Colonic mucosa (tissue), 4 donors: ENCODE results near the gene GOT1. TPM values are rescaled to one million over a fixed set of nuclear protein-coding genes. Genes with fewer than 3 reads are reported as not detected.

ENCODE experiments used
- DNase-seq: peaks from one replicate; pipeline ENCODE4 v3.0.0-alpha.2; 2020
- H3K27ac ChIP-seq: fragments of 200-600 bp; one replicate; pipeline ENCODE4 v1.8.0; 2021
- H3K27me3 ChIP-seq: fragments of 200-600 bp; one replicate; pipeline ENCODE4 v1.8.0; 2021
- H3K36me3 ChIP-seq: fragments of 200-600 bp; one replicate; pipeline ENCODE4 v1.8.0; 2021
- H3K4me1 ChIP-seq: fragments of 200-600 bp; one replicate; pipeline ENCODE4 v1.8.0; 2021; ENCODE audit warnings: mild to moderate bottlenecking
- H3K4me3 ChIP-seq: fragments of 200-600 bp; one replicate; pipeline ENCODE4 v1.8.0; 2021
- H3K9ac ChIP-seq, 2 donors: one replicate each; pipeline ENCODE4 v1.7.0; 2013; ENCODE audit warnings: control low read depth in 2 of 2, low read depth in 2 of 2, low read length in 2 of 2
- H3K9me3 ChIP-seq: fragments of 200-600 bp; one replicate; pipeline ENCODE4 v1.8.0; 2021
- intact Hi-C: fragments of 100-400 bp; cut with DNase I; formaldehyde crosslinking; loops from one replicate; pipeline ENCODE4 v1.14.1; 2022
- total RNA-seq, 2 donors: library from RNA; stranded (reverse); fragmentation: NEBNext Ultra II Directional in 1 of 2; extraction: Animal tissue kit (Norgen Biotek cat#: 25700) in 1 of 2; gene quantifications; one replicate each; pipeline ENCODE4 v1.2.1, GENCODE V29; 2021
- TF ChIP-seq, protein P1 (sequence below): fragments of 200-600 bp; IDR thresholded peaks from one replicate; pipeline ENCODE4 v1.8.0; 2022; ENCODE audit warnings: antibody characterized with exemption, mild to moderate bottlenecking
- donor health status: healthy.
- donor health status: DM: no; HTN: no; CAD: no.
- donor health status: DM: no; HTN: no; CAD: no.

Gene GOT1
- total RNA-seq = 100 to 1,000 TPM in 1 of 2 donors, 10 to 100 TPM in 1; 96.7 to 135 TPM

DNA sequence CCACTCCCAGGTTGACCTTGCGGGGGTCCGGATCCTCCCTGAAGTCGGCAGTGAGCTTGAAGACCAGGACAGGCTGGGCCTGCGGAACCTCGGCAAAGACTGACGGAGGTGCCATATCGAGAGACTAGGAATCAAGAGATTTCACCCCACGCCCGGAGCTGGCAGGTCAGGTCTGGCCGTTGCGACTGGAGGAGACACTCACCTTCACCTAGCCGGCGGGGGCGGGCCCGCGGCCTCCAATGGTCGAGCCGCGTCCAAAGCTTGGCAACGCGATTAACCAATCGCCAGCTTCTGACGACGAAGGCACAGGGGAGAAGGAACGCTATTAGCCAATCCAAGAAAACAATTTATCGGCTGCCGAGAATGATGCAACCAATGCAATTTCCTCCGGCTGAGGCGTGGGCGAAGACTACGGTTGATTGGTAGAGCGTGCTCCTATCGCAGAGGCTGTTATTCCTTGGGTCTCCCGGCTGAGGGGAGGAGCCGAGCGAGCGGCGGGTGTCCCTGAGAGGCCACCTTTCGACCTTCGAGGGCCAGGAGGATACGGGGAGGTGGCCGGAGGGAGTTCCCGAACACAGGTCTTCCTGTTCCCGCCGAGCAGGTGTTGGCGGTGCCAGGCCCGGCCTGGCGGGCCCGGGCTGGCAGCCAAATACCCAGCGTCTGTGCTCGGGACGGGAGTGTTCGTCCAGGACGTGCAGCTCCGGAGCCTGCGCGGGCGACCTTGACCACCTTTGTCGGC lies at the start of gene GOT1:
GOT1 (minus strand) TSS at position 174 of the 739 bp plus-strand sequence; CDS start at position 115, 59 bp downstream.
- peak within 1 kb of the TSS; percentile 87 for H3K4me3 ChIP-seq
- H3K27me3 ChIP-seq = no peaks in the 10 kb centered on the region
- DNase-seq = peak; percentile 98
- TF ChIP-seq, protein P1, sequence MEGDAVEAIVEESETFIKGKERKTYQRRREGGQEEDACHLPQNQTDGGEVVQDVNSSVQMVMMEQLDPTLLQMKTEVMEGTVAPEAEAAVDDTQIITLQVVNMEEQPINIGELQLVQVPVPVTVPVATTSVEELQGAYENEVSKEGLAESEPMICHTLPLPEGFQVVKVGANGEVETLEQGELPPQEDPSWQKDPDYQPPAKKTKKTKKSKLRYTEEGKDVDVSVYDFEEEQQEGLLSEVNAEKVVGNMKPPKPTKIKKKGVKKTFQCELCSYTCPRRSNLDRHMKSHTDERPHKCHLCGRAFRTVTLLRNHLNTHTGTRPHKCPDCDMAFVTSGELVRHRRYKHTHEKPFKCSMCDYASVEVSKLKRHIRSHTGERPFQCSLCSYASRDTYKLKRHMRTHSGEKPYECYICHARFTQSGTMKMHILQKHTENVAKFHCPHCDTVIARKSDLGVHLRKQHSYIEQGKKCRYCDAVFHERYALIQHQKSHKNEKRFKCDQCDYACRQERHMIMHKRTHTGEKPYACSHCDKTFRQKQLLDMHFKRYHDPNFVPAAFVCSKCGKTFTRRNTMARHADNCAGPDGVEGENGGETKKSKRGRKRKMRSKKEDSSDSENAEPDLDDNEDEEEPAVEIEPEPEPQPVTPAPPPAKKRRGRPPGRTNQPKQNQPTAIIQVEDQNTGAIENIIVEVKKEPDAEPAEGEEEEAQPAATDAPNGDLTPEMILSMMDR = no peak
- no peaks in the 10 kb centered on the region for H3K9me3 ChIP-seq
- H3K9ac ChIP-seq = peak within 1 kb of the TSS; percentile 85 to 95
- no peaks in the 10 kb centered on the region for H3K4me1 ChIP-seq
- no peaks in the 10 kb centered on the region for H3K36me3 ChIP-seq
- peak within 1 kb of the TSS; percentile 93 for H3K27ac ChIP-seq
- intact Hi-C loops = loop anchor here (5.0 kb wide), 1 partner anchor 182 kb away; no protein-coding TSS in a partner anchor

DNA sequence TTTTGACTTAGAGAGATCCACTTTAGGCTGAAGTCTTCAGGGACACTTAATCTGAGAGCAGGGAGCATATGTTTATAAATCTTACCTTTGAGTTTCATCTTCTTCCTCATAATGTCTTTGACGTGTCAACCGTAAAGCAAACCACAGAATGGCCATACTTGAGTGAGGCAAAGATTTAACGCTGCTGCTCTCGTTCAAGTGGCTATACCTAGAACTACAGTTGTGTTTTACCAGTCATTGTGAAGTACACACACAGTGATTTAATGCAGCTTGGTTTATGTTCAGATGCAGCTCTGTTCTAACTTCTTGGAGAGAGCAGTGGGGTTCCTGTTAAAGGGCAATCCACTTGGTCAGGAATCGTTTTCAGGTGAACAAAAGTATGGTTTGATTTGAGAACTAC lies 39.9 kb upstream of the GOT1 start:
- Histone ChIP-seq H3K36me3 (no peaks in the 10 kb centered on the region), H3K4me1 (no peaks in the 10 kb centered on the region), H3K9ac (no peak overlapping the region), H3K27me3 (no peaks in the 10 kb centered on the region), H3K9me3 (no peaks in the 10 kb centered on the region), H3K27ac (no peak overlapping the region), H3K4me3 (no peak overlapping the region)
- TF ChIP-seq, protein P1 = no peak
- no peak for DNase-seq
- intact Hi-C loops = no loop called here

DNA sequence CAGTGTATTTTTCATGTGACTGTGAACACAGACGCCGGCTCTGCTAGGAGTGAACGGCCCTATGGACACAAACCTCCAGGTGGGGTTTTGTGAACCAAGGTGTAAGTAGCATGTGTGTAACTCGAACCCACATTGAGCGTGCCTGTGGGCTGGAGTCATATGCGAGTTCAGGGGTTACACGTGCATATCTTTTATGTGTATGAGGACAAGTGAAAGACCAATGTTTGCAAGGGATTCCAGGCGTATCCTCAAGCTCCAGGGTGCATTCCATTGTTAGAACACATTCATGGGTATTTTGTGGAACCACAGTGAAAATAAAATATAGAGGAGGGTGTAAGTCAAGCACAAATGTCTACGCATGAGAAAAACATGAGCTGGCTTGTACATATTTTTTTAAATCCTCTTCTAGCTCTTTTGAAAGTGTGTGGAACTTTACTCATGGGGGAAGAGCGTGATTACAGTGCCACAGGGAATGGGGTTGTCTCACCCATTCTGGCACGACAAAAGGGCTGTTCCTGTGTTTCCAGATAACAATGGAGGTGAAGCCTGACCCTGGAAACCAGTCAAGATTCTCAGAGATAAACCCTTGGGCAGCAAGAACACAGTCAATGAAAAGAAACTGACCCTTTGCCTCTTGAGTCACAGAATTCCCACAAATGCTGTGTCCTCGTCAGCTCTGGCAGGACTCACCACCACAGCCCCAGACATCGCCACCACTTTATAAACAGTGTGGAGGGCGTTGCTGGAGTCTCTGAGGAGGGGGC lies 37.0 kb upstream of the GOT1 start:
- Histone ChIP-seq H3K36me3 (no peaks in the 10 kb centered on the region), H3K9ac (no peak overlapping the region), H3K4me1 (no peaks in the 10 kb centered on the region), H3K9me3 (no peaks in the 10 kb centered on the region), H3K4me3 (no peak overlapping the region), H3K27me3 (no peaks in the 10 kb centered on the region), H3K27ac (peak overlapping the region; percentile 43)
- TF ChIP-seq, protein P1 = no peak
- intact Hi-C loops = no loop called here
- DNase-seq = no peak

DNA sequence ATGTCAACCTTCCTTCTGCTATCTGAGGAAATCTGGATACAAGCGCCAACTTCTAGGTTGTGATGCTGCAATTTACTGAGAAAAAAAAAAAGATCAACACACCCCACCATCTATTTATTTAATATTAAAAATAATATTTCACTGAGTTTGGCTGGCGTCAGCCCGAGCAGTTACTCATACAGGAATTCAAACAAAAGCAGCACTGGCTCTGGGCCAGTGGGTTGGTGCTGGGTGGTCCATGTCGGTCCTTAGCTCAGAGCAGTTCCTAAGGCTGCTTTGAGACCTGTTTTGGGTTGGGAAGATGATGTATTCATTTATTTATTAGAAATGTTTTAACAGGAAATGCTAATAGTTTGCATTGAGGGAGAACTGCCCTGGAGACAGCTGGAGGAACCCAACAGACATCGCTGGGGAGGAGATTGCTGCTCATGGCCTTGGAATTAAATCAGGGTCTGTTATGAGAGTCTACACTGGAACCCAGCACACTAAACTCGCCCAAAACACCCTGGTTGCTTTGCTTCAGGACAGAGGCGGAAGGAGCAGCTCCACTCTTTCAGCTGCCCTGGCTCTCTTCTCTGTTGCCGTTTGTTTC lies 36.3 kb upstream of the GOT1 start:
- H3K36me3 ChIP-seq = no peaks in the 10 kb centered on the region
- no peak overlapping the region for H3K4me3 ChIP-seq
- H3K27me3 ChIP-seq = no peaks in the 10 kb centered on the region
- no peak overlapping the region for H3K9ac ChIP-seq
- peak overlapping the region; percentile 43 for H3K27ac ChIP-seq
- no peaks in the 10 kb centered on the region for H3K4me1 ChIP-seq
- H3K9me3 ChIP-seq = no peaks in the 10 kb centered on the region
- TF ChIP-seq, protein P1 = no peak
- intact Hi-C loops = no loop called here
- DNase-seq = no peak

DNA sequence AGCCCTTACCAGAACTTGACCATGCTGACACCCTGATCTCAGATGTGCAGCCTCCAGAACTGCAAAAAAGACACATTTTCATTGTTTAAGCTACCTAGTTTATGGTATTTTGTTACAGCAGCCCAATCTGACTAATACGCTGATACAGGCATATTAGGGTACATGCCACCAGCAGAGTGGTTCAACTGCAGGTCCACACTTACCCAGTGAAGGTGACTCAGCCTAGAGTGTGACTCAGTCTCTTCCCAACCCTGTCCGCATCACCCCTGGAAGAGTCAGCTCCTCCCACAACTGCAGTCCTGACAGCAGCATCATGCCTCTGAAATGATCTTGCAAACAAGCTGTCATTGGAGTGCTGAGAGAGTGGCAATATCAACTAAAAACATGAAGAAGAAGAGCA lies 30.8 kb upstream of the GOT1 start:
- no peak overlapping the region for H3K4me3 ChIP-seq
- TF ChIP-seq, protein P1 = no peak
- no peaks in the 10 kb centered on the region for H3K4me1 ChIP-seq
- no peak overlapping the region for H3K9ac ChIP-seq
- intact Hi-C loops = no loop called here
- H3K27me3 ChIP-seq = no peaks in the 10 kb centered on the region
- H3K9me3 ChIP-seq = no peaks in the 10 kb centered on the region
- no peak overlapping the region for H3K27ac ChIP-seq
- no peaks in the 10 kb centered on the region for H3K36me3 ChIP-seq
- no peak for DNase-seq
